GM21367 (cell line): Measurements from ENCODE around the gene NAMPT.
"Not testable (repeated sequence)": the region's sequence is repeated elsewhere in the genome, so short reads cannot be mapped to it uniquely, and the experiment has no call there.

Experiments used
- ATAC-seq: cut with Tn5 transposase; IDR thresholded peaks from one replicate; pipeline ENCODE4 v1.9.1; 2021; ENCODE audit not compliant: unreplicated experiment

The NAMPT gene

DNA sequence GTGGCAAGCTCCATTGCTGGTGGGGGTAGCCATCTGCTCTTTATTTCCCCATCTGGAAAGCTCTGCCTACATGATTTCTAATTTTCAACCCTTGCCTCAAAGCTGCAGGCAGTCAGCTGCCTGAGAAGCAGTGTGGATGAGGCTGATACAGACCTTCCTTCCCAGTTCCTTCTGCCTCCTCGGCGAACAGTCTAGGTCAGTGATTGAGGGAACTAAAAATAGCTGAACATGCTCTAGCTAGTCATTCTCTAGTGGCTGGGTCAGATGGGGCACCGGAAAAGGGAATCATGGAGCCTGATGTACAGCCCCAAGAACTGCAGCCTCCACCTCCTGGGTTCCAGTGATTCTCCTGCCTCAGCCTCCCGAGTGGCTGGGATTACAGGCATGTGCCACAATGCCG, 48.7 kb downstream of the NAMPT start:
- no peak for ATAC-seq

DNA sequence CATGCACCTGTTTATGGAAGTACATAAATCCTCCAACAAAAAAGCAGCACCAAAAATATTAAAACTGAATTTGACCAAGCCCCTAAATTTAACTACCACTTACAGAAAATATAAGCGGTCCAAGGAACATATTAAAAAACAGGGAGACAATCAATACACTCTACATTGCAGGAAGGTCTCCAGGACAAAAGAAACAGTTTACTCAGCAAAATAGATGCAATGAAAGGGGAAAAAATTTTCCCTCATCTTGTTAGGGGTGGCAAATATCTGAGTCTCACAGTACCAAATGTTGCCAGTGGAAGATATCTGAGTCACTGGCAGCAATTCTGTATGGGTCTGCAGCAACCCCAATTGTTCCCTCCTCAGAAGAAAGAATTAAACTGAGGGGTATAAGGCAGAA, 50.4 kb downstream of the NAMPT start:
- no peak for ATAC-seq

DNA sequence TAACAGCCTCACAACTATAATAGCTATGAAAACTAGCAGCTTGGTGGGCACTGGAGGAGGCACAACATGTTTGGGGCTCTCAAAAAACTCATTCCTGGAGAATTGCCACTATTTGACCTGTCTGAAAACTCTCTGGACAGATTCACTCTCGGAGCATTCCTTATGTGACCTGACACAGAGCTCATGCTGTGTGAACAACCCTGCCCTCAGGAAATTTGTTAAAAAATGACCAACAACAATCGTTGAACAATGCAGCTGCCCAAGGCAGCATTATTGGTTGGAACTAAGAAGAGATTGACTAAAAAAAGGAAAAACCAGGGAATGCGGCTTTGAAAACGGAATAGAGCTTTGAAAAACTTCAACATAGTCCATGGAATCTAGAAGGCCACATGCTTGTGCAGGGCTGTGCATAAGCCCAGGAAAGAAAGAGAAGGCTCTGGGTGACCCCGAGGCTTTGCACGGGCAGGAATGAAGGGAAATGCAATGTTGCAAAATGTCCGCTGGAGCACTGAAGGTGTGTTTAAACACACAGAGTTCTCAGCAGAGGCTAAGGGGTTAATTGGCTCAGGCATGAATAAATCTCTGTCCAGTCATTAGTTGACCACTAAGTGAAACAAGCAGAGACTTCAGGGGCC, 52.8 kb downstream of the NAMPT start:
- ATAC-seq: no peak

GRCh38 chr7:106225856-106226255, 58.9 kb downstream of the NAMPT start:
- no peak for ATAC-seq

DNA sequence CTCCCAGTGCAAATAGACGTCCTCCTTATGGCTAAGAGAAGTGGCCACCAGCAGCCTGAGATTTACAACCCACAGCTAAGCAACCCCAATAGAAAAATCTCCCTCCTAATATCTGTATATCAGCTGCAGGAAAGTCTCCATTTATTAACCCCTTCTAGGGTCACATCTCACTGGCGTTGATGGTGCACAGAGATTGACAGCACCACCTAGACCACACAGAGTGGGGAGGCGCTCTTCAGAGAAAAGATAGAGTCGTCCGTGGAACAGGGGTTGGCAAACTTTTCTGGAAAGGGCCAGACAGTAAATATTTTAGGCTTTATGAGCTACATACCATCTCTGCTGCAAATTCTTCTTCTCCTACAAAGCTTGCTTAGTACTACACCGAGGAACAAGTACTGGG, 60.0 kb downstream of the NAMPT start:
- ATAC-seq: no peak

- ATAC-seq: no peak
Measured at GRCh38 chr7:106223156-106223555, 61.6 kb downstream of the NAMPT start.

GRCh38 chr7:106222545-106222944, 62.2 kb downstream of the NAMPT start:
- no peak for ATAC-seq

GRCh38 chr7:106220307-106220706, 64.5 kb downstream of the NAMPT start:
- ATAC-seq: no peak

DNA sequence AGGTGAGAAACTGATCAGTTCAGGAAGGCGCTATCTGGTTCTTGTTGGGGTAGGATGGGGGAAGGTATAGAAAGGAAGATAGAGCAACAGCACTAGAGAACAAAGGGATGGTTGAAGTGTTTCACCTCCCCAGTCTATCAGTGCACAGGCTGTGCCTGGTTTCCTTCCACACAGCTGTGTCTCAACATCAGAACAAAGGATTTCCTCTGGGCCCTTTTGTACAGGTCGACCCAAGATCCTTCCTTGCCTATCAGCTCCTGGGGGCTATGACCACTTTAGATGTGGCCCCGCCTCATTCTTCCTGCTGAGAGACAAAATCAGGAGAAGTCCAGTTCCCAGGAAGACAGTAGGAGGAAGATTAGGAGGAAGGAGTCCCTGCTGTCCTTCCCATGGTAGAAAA, 65.6 kb downstream of the NAMPT start:
- no peak for ATAC-seq

DNA sequence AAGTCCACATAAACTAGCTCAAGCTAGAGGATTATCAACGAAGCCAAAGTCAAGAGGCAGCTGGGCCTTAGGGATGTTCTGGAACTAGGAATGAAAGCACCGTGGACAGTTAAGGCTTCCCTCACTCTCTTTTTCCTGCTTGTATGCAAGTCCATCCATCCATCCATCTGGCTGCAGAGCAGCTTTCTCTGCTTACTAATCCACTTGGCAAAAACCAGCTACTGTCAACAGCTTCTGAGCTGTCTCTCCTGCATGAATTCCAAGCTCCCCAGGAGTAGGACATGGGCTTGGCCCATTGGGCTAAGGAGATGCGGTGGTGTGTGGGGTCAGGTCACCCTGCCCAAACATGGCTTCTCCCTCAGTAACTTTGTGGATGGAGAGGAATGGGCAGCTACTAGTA, 66.2 kb downstream of the NAMPT start:
- no peak for ATAC-seq

DNA sequence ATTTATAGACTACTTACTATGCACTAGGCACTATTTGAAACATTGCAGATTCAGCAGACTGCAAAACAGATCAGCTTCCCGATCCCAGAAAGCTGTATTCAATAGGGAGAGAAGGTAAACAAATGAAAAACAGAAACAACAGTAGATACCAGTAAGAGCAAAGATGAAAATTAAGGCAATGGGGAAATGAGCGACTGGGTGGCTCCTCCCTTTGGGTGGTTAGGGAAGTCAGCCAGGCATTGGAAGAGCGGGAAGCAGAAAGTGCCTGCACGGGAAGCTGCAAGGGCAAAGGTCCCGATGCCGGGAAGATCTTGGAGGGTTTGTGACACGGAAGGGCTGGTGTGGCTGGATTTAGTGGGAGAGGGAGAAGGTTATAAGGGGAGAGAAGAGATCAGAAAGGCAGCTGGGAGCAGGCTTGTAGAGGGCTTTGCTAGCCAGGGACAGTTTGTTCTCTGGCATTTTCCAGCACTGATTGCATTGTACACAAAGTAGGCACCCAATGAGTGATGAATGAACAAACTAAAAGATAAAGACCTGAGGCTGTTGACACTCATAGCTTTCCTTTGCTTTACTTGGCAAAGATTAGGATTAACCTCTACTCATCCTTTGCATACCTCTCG, 67.8 kb downstream of the NAMPT start:
- no peak for ATAC-seq

DNA sequence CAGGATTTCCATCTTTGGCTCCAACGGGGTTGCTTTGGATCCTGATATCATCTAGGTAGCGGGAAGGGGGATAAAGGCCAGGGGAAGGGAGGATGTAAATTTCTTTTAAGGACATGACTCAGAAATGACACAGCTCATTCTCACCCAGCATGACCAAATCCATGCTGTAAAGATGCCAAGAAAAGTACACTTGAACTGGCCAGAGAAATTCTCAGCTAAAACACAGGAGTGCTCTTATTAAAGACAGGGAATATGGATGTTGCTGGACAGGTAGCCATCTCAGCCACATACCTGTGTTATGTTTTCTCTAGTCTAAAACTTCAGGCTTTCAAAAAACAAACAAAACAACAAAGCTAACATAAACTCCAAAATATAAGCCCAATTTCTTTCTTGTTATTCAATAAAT, 68.3 kb downstream of the NAMPT start:
- no peak for ATAC-seq

DNA sequence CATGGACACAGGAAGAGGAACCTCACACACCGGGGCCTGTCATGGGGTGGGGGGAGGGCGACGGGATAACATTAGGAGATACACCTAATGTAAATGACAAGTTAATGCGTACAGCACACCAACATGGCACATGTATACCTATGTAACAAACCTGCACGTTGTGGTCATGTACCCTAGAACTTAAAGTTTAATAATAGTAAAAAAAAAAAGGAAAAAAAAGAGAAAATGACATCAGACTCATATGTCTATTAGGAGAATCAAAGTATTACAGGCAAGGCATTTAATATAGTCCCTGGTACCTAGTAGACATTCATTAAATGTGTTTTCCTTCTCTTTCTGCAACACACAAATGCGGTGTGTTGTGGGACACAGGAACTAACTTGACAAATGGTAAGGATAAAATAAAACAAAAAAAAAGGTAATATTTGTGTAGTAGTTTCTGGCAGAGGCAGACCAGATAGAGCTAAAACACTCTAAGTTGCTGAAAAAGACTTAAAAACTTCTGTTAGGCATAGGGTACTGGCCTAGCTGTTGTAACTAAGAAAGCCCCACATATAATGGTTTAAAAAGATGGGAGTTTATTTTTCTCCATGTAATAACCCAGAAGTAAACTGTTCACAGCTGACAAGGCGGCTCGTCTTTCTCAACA, 68.8 kb downstream of the NAMPT start:
- no peak for ATAC-seq

DNA sequence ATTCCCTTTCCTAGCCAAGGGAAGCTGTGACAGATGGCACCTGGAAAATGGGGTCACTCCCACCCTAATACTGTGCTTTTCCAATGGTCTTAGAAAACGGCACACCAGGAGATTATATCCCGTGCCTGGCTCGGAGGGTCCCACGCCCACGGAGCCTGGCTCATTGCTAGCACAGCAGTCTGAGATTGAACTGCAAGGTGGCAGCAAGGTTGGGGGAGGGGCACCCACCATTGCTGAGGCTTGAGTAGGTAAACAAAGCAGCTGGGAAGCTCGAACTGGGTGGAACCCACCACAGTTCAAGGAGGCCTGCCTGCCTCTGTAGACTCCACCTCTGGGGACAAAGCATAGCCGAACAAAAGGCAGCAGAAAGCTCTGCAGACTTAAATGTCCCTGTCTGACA, 75.8 kb downstream of the NAMPT start:
- ATAC-seq: not testable (repeated sequence)

DNA sequence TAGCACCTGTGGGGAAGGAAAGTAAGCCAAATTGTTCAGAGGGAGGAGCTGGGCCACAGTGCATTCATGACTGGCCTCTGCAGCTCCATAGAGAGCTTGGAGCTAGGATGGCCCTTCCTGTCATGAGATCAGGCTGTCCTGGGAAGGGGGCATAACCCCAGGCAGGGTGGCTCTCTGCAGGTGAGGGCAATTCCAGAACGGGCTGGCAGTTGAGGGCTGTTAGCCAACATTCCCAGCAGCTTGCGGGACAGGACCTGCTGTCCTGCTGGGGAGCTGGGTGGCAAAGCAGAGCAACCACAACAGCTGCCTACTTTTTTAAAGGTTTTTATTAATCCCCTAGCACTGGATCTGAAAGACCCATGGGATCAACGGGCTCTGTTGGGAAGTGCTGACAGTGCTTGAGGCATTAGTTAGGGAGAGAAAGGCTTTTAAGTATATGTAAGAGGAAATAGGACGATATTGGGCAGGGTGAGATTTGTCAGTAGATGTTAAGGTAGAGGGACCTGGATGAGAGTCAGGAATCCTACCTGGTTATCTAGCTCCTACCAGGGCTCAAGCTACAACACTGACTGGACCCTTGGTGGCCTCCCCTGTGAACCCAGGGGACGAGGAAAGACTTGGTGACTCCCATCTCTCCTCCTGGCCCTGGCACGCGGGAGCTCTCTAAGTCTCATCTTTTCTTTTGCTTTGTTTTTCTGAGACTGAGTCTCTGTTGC, 77.8 kb downstream of the NAMPT start:
- ATAC-seq: no peak

DNA sequence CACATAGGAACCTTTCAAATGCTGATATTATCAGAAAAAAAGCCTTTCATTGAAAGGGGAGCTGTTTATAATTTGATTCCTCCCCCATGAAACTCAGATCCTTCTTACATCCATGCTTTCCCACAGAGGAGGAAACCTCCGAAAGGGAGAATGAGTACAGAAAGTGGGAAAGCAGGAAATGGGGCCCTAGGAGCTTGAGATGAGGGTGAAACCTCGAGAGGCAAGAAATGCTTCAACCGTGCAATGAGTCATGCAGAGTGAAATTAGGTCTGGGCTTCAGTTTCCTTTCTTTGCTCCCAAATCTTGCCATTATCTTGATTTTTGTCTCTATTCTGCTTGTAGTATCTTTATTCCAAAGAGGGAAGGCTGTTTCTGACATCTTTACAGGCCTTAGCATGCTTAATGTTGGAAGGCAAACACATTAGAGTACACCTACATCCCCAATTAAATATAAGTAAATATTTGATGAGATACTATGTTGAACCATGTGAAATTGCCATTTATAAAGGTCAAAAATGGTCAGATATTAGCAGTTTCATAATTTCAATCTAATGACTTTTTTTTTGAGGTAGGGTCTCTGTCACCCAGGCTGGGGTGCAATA, 79.1 kb downstream of the NAMPT start:
- ATAC-seq: no peak

DNA sequence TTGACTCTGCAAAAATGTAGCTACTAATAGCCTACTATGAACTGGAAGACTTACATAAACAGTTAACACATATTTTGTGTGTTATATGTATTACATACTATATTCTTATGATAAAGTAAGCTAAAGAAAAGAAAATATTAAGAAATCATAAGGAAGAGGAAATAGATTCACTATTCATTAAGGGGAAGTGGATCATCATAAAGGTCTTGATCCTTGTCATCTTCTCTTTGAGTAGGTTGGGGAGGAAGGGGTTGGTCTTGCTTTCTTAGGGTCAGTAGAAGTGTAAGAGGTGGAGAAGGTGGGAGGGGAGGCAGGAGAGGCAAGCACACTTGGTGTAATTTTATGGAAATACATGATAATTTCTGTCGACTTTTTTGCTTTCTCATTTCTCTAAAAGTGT, 81.3 kb downstream of the NAMPT start:
- ATAC-seq: no peak

GRCh38 chr7:106201164-106201563, 83.6 kb downstream of the NAMPT start:
- ATAC-seq: no peak

GRCh38 chr7:106199813-106200364, 84.9 kb downstream of the NAMPT start:
- no peak for ATAC-seq

DNA sequence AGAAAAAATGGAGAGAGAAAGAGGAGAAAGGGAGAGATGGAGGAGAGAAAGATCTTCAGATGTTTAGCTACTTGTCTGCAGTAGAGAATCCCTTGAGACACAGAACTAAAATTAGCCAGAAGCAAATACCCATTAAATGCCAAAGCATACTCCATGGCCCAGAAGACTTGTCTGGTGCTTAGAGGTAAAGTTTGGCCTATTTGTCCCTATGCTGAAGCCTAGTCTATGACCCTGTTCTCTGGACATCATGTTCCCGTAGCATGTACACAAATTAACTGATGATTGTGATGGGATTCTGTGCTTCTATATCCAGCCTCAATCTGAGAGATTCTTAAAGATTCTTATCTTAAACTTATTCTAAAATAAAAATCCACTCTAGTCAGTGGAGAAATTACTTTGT, 85.8 kb downstream of the NAMPT start:
- ATAC-seq: no peak
